Transverse colon (tissue), 4 donors: ENCODE data around the gene FAM83F. TPM values are rescaled to one million over a fixed set of nuclear protein-coding genes. Genes with fewer than 3 reads are reported as not detected.

Source experiments
- DNase-seq: peaks from one replicate; pipeline ENCODE4 v3.0.0-alpha.2; 2019
- H3K27ac ChIP-seq, 4 donors: fragments of 200-600 bp; sonication (generic); 2 replicates each; pipeline ENCODE4 v1.5.1; 2016 to 2018; ENCODE audit warnings: inconsistent platforms in 4 of 4
- H3K27me3 ChIP-seq: fragments of 200-600 bp; sonication (generic); 2 replicates; pipeline ENCODE4 v1.5.1; 2017; ENCODE audit warnings: inconsistent platforms
- H3K36me3 ChIP-seq, 4 donors: fragments of 200-600 bp; sonication (generic); 2 replicates each; pipeline ENCODE4 v1.5.1; 2017 to 2019; ENCODE audit warnings: inconsistent platforms in 4 of 4
- H3K4me1 ChIP-seq, 4 donors: fragments of 200-600 bp; sonication (generic); 2 replicates each; pipeline ENCODE4 v1.5.1; 2017 to 2020; ENCODE audit warnings: inconsistent platforms in 4 of 4
- H3K4me3 ChIP-seq, 4 donors: fragments of 200-600 bp; sonication (generic); 1 replicate in 1 of 4; 2 replicates in 3 of 4; pipeline versions ENCODE4 v1.5.1 to v1.6.1; 2017 to 2019; ENCODE audit warnings: inconsistent platforms in 4 of 4
- H3K9me3 ChIP-seq, 2 donors: fragments of 200-600 bp; sonication (generic); 2 replicates each; pipeline ENCODE4 v1.5.1; 2017 to 2019; ENCODE audit warnings: inconsistent platforms in 2 of 2
- CTCF ChIP-seq, 5 experiments: fragments of 200-600 bp in 3 of 5; fragments of 450-650 bp in 2 of 5; sonication (generic) in 3 of 5; IDR thresholded peaks; 1 replicate in 2 of 5; 2 replicates in 3 of 5; pipeline ENCODE4 v1.5.1; 2016 to 2017; ENCODE audit warnings: antibody characterized with exemption in 5 of 5, inconsistent platforms in 3 of 5, mild to moderate bottlenecking in 2 of 5, moderate library complexity in 1 of 5
- EP300 ChIP-seq: sonication (generic); formaldehyde crosslinking; IDR thresholded peaks from one replicate; pipeline ENCODE4 v1.6.1; 2017; ENCODE audit warnings: antibody characterized with exemption, low read depth
- POLR2A ChIP-seq: fragments of 450-650 bp; IDR thresholded peaks from one replicate; pipeline ENCODE4 v1.6.1; 2016; ENCODE audit warnings: antibody characterized with exemption, mild to moderate bottlenecking, moderate library complexity
- POLR2AphosphoS5 ChIP-seq, 3 donors: sonication (generic); formaldehyde crosslinking; IDR thresholded peaks; one replicate each; pipeline ENCODE4 v1.6.1; 2016; ENCODE audit warnings: antibody characterized with exemption in 3 of 3
- WGBS, 2 donors: methylation state at CpG; one replicate each; pipeline ENCODE4 v1.1.5; 2018; ENCODE audit warnings: low coverage in 1 of 2; 5-methylcytosine and 5-hydroxymethylcytosine counted together
- in situ Hi-C, 4 donors: fragments of 200-750 bp; cut with MboI; loops; one replicate each; pipeline versions ENCODE4 v1.15.0 to v1.15.1; 2017; ENCODE audit warnings: low sequenced_read_pairs in 3 of 4, low pct_ligation_motif_present in 1 of 4, low pct_unique_long_range_greater_than_20kb in 1 of 4
- intact Hi-C: fragments of 100-400 bp; cut with DNase I; formaldehyde crosslinking; loops from one replicate; pipeline ENCODE4 v1.15.1; 2023; ENCODE audit warnings: low total_unique reads
- total RNA-seq, 4 donors: library from RNA; depleted of rRNA; stranded (reverse); fragments of >200 nt; gene quantifications; one replicate each; pipeline ENCODE4 v1.1.0, GENCODE V29; 2016

The FAM83F gene
- total RNA-seq, 4 donors from 2014 or later, result 18.7 to 36.3 (median 25.4) TPM

- peaks cover 0 to 7% (median under 1%) of the 10 kb centered on the region in 4 donors for H3K4me1 ChIP-seq
- no peak overlapping the region for H3K4me3 ChIP-seq
- in situ Hi-C loops, result loop anchor here in 2 of 4 donors (10.0 kb wide), 2 partner anchors 493 to 503 kb away; partner anchors contain the start of gene RPS19BP1 (in 1 of the 2)
- no peaks in the 10 kb centered on the region for H3K9me3 ChIP-seq
- intact Hi-C loops, result no loop called here
- no peak for TF ChIP-seq POLR2AphosphoS5 (IDR thresholded peaks at IDR 0.05)
- TF ChIP-seq CTCF (IDR thresholded peaks at IDR 0.05), result no peak
- TF ChIP-seq EP300, result no peak
- no peak for TF ChIP-seq POLR2A
- peaks cover 3% of the 10 kb centered on the region for H3K27me3 ChIP-seq
- no peak overlapping the region for H3K27ac ChIP-seq
- no peaks in the 10 kb centered on the region for H3K36me3 ChIP-seq
- WGBS, 2 donors, result 90% methylated on average over 3 of the region's 3 CpGs; no CpG with 5 or more reads in 1 of the 2 donors
- DNase-seq, result no peak
These were observed 42.6 kb downstream of the FAM83F start for GRCh38 chr22:40037320-40037719.

GRCh38 chr22:40039482-40040115 lies 44.8 kb downstream of the FAM83F start:
- in situ Hi-C loops, result loop anchor here (10.0 kb wide), 4 partner anchors 135 to 505 kb away; partner anchors contain the start of genes ADSL (in 2 of the 4), RPS19BP1 (in 1 of the 4) and TNRC6B (in 1 of the 4)
- intact Hi-C loops, result loop anchor here (10.0 kb wide), 1 partner anchor 155 kb away; no protein-coding TSS in a partner anchor
- no peak overlapping the region for H3K27ac ChIP-seq

GRCh38 chr22:40040927-40041326 lies 46.2 kb downstream of the FAM83F start:
- Histone ChIP-seq H3K36me3 (no peaks in the 10 kb centered on the region), H3K4me3 (no peak overlapping the region), H3K4me1 (peaks cover 8 to 25% (median 13%) of the 10 kb centered on the region in 4 donors), H3K27ac (peak overlapping the region in 2 of 4 donors; percentile 10 to 44), H3K9me3 (no peaks in the 10 kb centered on the region), H3K27me3 (peaks cover 3% of the 10 kb centered on the region)
- intact Hi-C loops, result loop anchor here (10.0 kb wide), 1 partner anchor 154 kb away; no protein-coding TSS in a partner anchor
- in situ Hi-C loops, result loop anchor here in 3 of 4 donors (10.0 kb wide), 2 partner anchors 134 to 304 kb away; partner anchors contain the start of genes ADSL (in 2 of the 3) and TNRC6B (in 1 of the 3)
- peak; percentile 27 for DNase-seq
- TF ChIP-seq POLR2AphosphoS5 (IDR thresholded peaks at IDR 0.05) (no peak), POLR2A (no peak)
- WGBS, 2 donors, result 26% methylated on average over 4 of the region's 4 CpGs; no CpG with 5 or more reads in 1 of the 2 donors

More at GRCh38 chr22:40039482-40040115, 44.8 kb downstream of the FAM83F start:
- H3K4me3 ChIP-seq, result no peak overlapping the region
- 52 to 70% methylated on average over 11 of the region's 11 CpGs for WGBS, 2 donors
- peaks cover 3% of the 10 kb centered on the region for H3K27me3 ChIP-seq
- no peak for DNase-seq
- peaks cover 6 to 22% (median 10%) of the 10 kb centered on the region in 4 donors for H3K4me1 ChIP-seq
- no peaks in the 10 kb centered on the region for H3K36me3 ChIP-seq
- H3K9me3 ChIP-seq, result no peaks in the 10 kb centered on the region
- no peak for TF ChIP-seq POLR2AphosphoS5 (IDR thresholded peaks at IDR 0.05)
- TF ChIP-seq CTCF (IDR thresholded peaks at IDR 0.05), result no peak
- TF ChIP-seq EP300, result no peak

GRCh38 chr22:40041366-40042137 lies 46.8 kb downstream of the FAM83F start:
- Histone ChIP-seq H3K27me3 (peaks cover 3% of the 10 kb centered on the region), H3K36me3 (no peaks in the 10 kb centered on the region), H3K4me1 (peaks cover 12 to 30% (median 16%) of the 10 kb centered on the region in 4 donors), H3K27ac (peak overlapping the region in 3 of 4 donors; percentile 10 to 44 (median 10)), H3K9me3 (no peaks in the 10 kb centered on the region), H3K4me3 (no peak overlapping the region)
- intact Hi-C loops, result loop anchor here (10.0 kb wide), 1 partner anchor 153 kb away; no protein-coding TSS in a partner anchor
- TF ChIP-seq POLR2AphosphoS5 (IDR thresholded peaks at IDR 0.05), result no peak
- TF ChIP-seq EP300, result no peak
- TF ChIP-seq POLR2A, result no peak
- no peak for TF ChIP-seq CTCF (IDR thresholded peaks at IDR 0.05)
- no peak for DNase-seq
- in situ Hi-C loops, result loop anchor here in 3 of 4 donors (10.0 kb wide), 2 partner anchors 133 to 303 kb away; partner anchors contain the start of genes ADSL (in 2 of the 3) and TNRC6B (in 1 of the 3)
- 82 to 100% methylated on average over 2 to 8 of the region's 8 CpGs for WGBS, 2 donors
